Neuronal stem cell (in vitro differentiated cells): ENCODE data around the gene ACTN3.
"Not testable (repeated sequence)": the region's sequence is repeated elsewhere in the genome, so short reads cannot be mapped to it uniquely, and the experiment has no call there.

Source experiments
- DNase-seq: peaks from one replicate; pipeline ENCODE4 v3.0.0-alpha.2; 2013; ENCODE audit warnings: low spot score
- H2AFZ ChIP-seq: one replicate; pipeline ENCODE4 v1.6.1; 2013; ENCODE audit warnings: mild to moderate bottlenecking, low read length, inconsistent platforms
- H2AK5ac ChIP-seq: 2 replicates; pipeline ENCODE4 v1.6.1; 2013; ENCODE audit warnings: low read depth, mild to moderate bottlenecking, inconsistent platforms, low read length, moderate library complexity, mixed read lengths
- H2BK120ac ChIP-seq: 2 replicates; pipeline ENCODE4 v1.6.1; 2013; ENCODE audit warnings: low read depth, mild to moderate bottlenecking, inconsistent platforms, low read length, moderate library complexity, mixed read lengths
- H2BK12ac ChIP-seq: one replicate; pipeline ENCODE4 v1.6.1; 2013; ENCODE audit warnings: low read length, inconsistent platforms
- H2BK15ac ChIP-seq: 2 replicates; pipeline ENCODE4 v1.6.1; 2013; ENCODE audit warnings: mild to moderate bottlenecking, low read length, inconsistent platforms, mixed read lengths
- H2BK5ac ChIP-seq: one replicate; pipeline ENCODE4 v1.6.1; 2013; ENCODE audit warnings: inconsistent platforms, mild to moderate bottlenecking, low read length, moderate library complexity
- H3K14ac ChIP-seq: one replicate; pipeline ENCODE4 v1.6.1; 2013; ENCODE audit warnings: low read length, inconsistent platforms
- H3K18ac ChIP-seq: 2 replicates; pipeline ENCODE4 v1.6.1; 2013; ENCODE audit warnings: low read length, inconsistent platforms
- H3K23ac ChIP-seq: 2 replicates; pipeline ENCODE4 v1.6.1; 2013; ENCODE audit warnings: low read depth, mild to moderate bottlenecking, mixed read lengths, low read length, inconsistent platforms; ENCODE audit not compliant: poor library complexity
- H3K27ac ChIP-seq: replicated peaks from 3 replicates; pipeline ENCODE4 v1.5.1; 2013; ENCODE audit warnings: low read length, inconsistent platforms
- H3K27me3 ChIP-seq, 3 experiments: 2 replicates each; pipeline ENCODE4 v1.6.1; 2013; ENCODE audit warnings: low read length in 3 of 3, mild to moderate bottlenecking in 2 of 3, inconsistent platforms in 1 of 3, low read depth in 1 of 3, mixed read lengths in 1 of 3, moderate library complexity in 1 of 3; ENCODE audit not compliant: control insufficient read depth in 3 of 3, insufficient read depth in 3 of 3
- H3K36me3 ChIP-seq, 2 donors: replicated peaks in 1 of 2; 2 replicates each; pipeline ENCODE4 v1.6.1; 2013; ENCODE audit warnings: low read length in 2 of 2; ENCODE audit not compliant: control insufficient read depth in 2 of 2, insufficient read depth in 2 of 2
- H3K4ac ChIP-seq: 2 replicates; pipeline ENCODE4 v1.6.1; 2013; ENCODE audit warnings: inconsistent platforms, mild to moderate bottlenecking, low read length, moderate library complexity
- H3K4me1 ChIP-seq, 2 donors: 1 replicate in 1 of 2; 2 replicates in 1 of 2; pipeline ENCODE4 v1.6.1; 2013; ENCODE audit warnings: low read length in 2 of 2, low read depth in 1 of 2; ENCODE audit not compliant: control insufficient read depth in 2 of 2, insufficient read depth in 1 of 2
- H3K4me2 ChIP-seq: one replicate; pipeline ENCODE4 v1.6.1; 2013; ENCODE audit warnings: mild to moderate bottlenecking, low read length, inconsistent platforms; ENCODE audit not compliant: insufficient read depth, poor library complexity, severe bottlenecking
- H3K4me3 ChIP-seq, 2 donors: 2 replicates each; pipeline ENCODE4 v1.5.1; 2013; ENCODE audit warnings: low read length in 2 of 2, mild to moderate bottlenecking in 2 of 2, inconsistent platforms in 1 of 2, moderate library complexity in 1 of 2
- H3K79me1 ChIP-seq: one replicate; pipeline ENCODE4 v1.6.1; 2013; ENCODE audit warnings: low read depth, mild to moderate bottlenecking, inconsistent platforms, low read length, moderate library complexity
- H3K9ac ChIP-seq: one replicate; pipeline ENCODE4 v1.6.1; 2013; ENCODE audit warnings: mild to moderate bottlenecking, low read depth, low read length, inconsistent platforms; ENCODE audit not compliant: poor library complexity
- H3K9me3 ChIP-seq, 2 donors: replicated peaks in 1 of 2; 2 replicates each; pipeline versions ENCODE3 to v1.6.1; 2013; ENCODE audit warnings: low read length in 2 of 2, mild to moderate bottlenecking in 2 of 2, inconsistent platforms in 1 of 2, low read depth in 1 of 2, mixed read lengths in 1 of 2, moderate library complexity in 1 of 2; ENCODE audit not compliant: control insufficient read depth in 2 of 2, insufficient read depth in 1 of 2
- H4K8ac ChIP-seq: one replicate; pipeline ENCODE4 v1.6.1; 2013; ENCODE audit warnings: low read depth, mild to moderate bottlenecking, inconsistent platforms, low read length, moderate library complexity
- H4K91ac ChIP-seq: one replicate; pipeline ENCODE4 v1.6.1; 2013; ENCODE audit warnings: low read length, low read depth, mild to moderate bottlenecking, inconsistent platforms; ENCODE audit not compliant: poor library complexity
- WGBS, 2 donors: extraction: QIAGEN DNeasy Blood & Tissue Kit; methylation state at CpG; one replicate each; pipeline ENCODE4 v1.1.7; 2013; ENCODE audit warnings: missing lambda C conversion rate in 2 of 2, mixed read lengths in 1 of 2; ENCODE audit not compliant: insufficient read length in 2 of 2, insufficient replicate concordance in 1 of 2; ENCODE audit errors: extremely low coverage in 2 of 2; 5-methylcytosine and 5-hydroxymethylcytosine counted together

Gene ACTN3

GRCh38 chr11:66580803-66581202 is 34.1 kb downstream of the ACTN3 start:
- Histone ChIP-seq H2AFZ (no peak overlapping the region), H3K23ac (no peak overlapping the region), H3K4me2 (no peak overlapping the region), H3K36me3 (no peaks in the 10 kb centered on the region), H3K9me3 (peaks cover 0 to 8% of the 10 kb centered on the region in 2 donors), H2BK120ac (no peak overlapping the region), H3K9ac (no peak overlapping the region), H3K14ac (no peak overlapping the region), H2AK5ac (no peak overlapping the region), H3K79me1 (no peaks in the 10 kb centered on the region), H3K4ac (no peak overlapping the region), H3K27ac (no peak overlapping the region), H2BK5ac (no peak overlapping the region), H2BK12ac (no peak overlapping the region), H3K18ac (no peak overlapping the region), H4K8ac (no peak overlapping the region), H3K27me3 (peaks cover 0 to 3% (median 0%) of the 10 kb centered on the region in 3 experiments), H3K4me3 (no peak overlapping the region), H3K4me1 (peaks cover 0 to 3% of the 10 kb centered on the region in 2 donors), H4K91ac (no peak overlapping the region), H2BK15ac (no peak overlapping the region)
- no peak for DNase-seq
- WGBS, 2 donors = no CpG with 5 or more reads among the region's 5 CpGs

- H3K36me3 ChIP-seq = no peaks in the 10 kb centered on the region
- no peak overlapping the region for H3K4ac ChIP-seq
- H3K79me1 ChIP-seq = no peaks in the 10 kb centered on the region
- H3K14ac ChIP-seq = no peak overlapping the region
- no peak overlapping the region for H4K91ac ChIP-seq
- no peak overlapping the region for H3K9ac ChIP-seq
- no peak overlapping the region for H3K27ac ChIP-seq
- H3K18ac ChIP-seq = no peak overlapping the region
- no peak overlapping the region for H4K8ac ChIP-seq
- no peak overlapping the region for H2BK5ac ChIP-seq
- H2BK15ac ChIP-seq = no peak overlapping the region
- H2BK12ac ChIP-seq = no peak overlapping the region
- H3K4me2 ChIP-seq = no peak overlapping the region
- H3K27me3 ChIP-seq = peaks cover 0 to 3% (median 0%) of the 10 kb centered on the region in 3 experiments
- no peak overlapping the region for H2BK120ac ChIP-seq
- no peak for DNase-seq
- no peak overlapping the region for H3K4me3 ChIP-seq
- H3K23ac ChIP-seq = no peak overlapping the region
- H3K4me1 ChIP-seq = peaks cover 0 to 3% of the 10 kb centered on the region in 2 donors
- WGBS, 2 donors = no CpG with 5 or more reads among the region's 3 CpGs
- H2AFZ ChIP-seq = no peak overlapping the region
- H2AK5ac ChIP-seq = no peak overlapping the region
- peaks cover 0 to 8% of the 10 kb centered on the region in 2 donors for H3K9me3 ChIP-seq
Measured at GRCh38 chr11:66581261-66581660, 34.6 kb downstream of the ACTN3 start.

GRCh38 chr11:66582565-66583147 is 36.0 kb downstream of the ACTN3 start:
- H3K4ac ChIP-seq, H2AK5ac ChIP-seq, H2AFZ ChIP-seq, H3K4me1 ChIP-seq, H2BK5ac ChIP-seq, H3K4me3 ChIP-seq, H3K9ac ChIP-seq, H2BK120ac ChIP-seq, H3K36me3 ChIP-seq, DNase-seq, H3K79me1 ChIP-seq, H3K9me3 ChIP-seq, H3K27ac ChIP-seq, H2BK15ac ChIP-seq, H3K4me2 ChIP-seq, H3K14ac ChIP-seq, H4K91ac ChIP-seq, H4K8ac ChIP-seq, H2BK12ac ChIP-seq, H3K18ac ChIP-seq, H3K23ac ChIP-seq, H3K27me3 ChIP-seq: not testable (repeated sequence)
- WGBS, 2 donors = no CpG with 5 or more reads among the region's 3 CpGs

GRCh38 chr11:66585447-66585846 is 38.7 kb downstream of the ACTN3 start:
- not testable (repeated sequence) for H3K4me1 ChIP-seq, H3K79me1 ChIP-seq, H3K4me2 ChIP-seq, DNase-seq, H2BK5ac ChIP-seq, H3K4ac ChIP-seq, H2AK5ac ChIP-seq, H3K18ac ChIP-seq, H3K36me3 ChIP-seq, H3K27ac ChIP-seq, H2BK12ac ChIP-seq, H3K4me3 ChIP-seq, H4K91ac ChIP-seq, H3K23ac ChIP-seq, H3K27me3 ChIP-seq, H3K9ac ChIP-seq, H4K8ac ChIP-seq, H2AFZ ChIP-seq, H2BK15ac ChIP-seq, H3K14ac ChIP-seq, H2BK120ac ChIP-seq
- peaks cover 2 to 11% of the 10 kb centered on the region in 2 donors for H3K9me3 ChIP-seq
- WGBS, 2 donors = no CpG with 5 or more reads among the region's 1 CpG
